Activated naive CD4-positive, alpha-beta T cell treated with anti-CD3 and anti-CD28 coated beads, Interleukin-2, amount 10 ng/mL, durations not matched to agents 7 days and 5 days (primary cell): ENCODE results near the gene DUS1L.

Experiments
- CTCF ChIA-PET: fragments of 350-600 bp; sonication (Branson Sonifier 250); formaldehyde crosslinking; loops from one replicate; lab custom pipeline; 2021; ENCODE audit warnings: antibody characterized with exemption; lab: Charles Lee
- DNase-seq: peaks from one replicate; pipeline ENCODE4 v3.0.0-alpha.2; 2020
- H3K27ac Mint-ChIP-seq: one replicate; pipeline ENCODE4 v1.8.0; 2021; ENCODE audit warnings: mild to moderate bottlenecking, moderate library complexity, mixed read lengths
- H3K27me3 Mint-ChIP-seq: one replicate; pipeline ENCODE4 v1.8.0; 2021; ENCODE audit warnings: mild to moderate bottlenecking, mixed read lengths
- H3K36me3 Mint-ChIP-seq: one replicate; pipeline ENCODE4 v1.8.0; 2021; ENCODE audit warnings: mixed read lengths
- H3K4me1 Mint-ChIP-seq: one replicate; pipeline ENCODE4 v1.8.0; 2021; ENCODE audit warnings: mixed read lengths
- H3K4me3 Mint-ChIP-seq: one replicate; pipeline ENCODE4 v1.8.0; 2021; ENCODE audit warnings: mild to moderate bottlenecking, moderate library complexity, mixed read lengths
- H3K9me3 Mint-ChIP-seq: one replicate; pipeline ENCODE4 v1.8.0; 2021; ENCODE audit warnings: mixed read lengths

The DUS1L gene

GRCh38 chr17:82015311-82015971 is 50.2 kb downstream of the DUS1L start:
- no peaks in the 10 kb centered on the region for H3K9me3 Mint-ChIP-seq
- no peaks in the 10 kb centered on the region for H3K27me3 Mint-ChIP-seq
- DNase-seq: no peak
- CTCF ChIA-PET: no interaction called here
- no peak overlapping the region for H3K4me3 Mint-ChIP-seq
- H3K36me3 Mint-ChIP-seq: peaks cover 7% of the 10 kb centered on the region
- H3K27ac Mint-ChIP-seq: no peak overlapping the region
- peaks cover 7% of the 10 kb centered on the region for H3K4me1 Mint-ChIP-seq

- Mint-ChIP-seq H3K9me3 (no peaks in the 10 kb centered on the region), H3K27me3 (no peaks in the 10 kb centered on the region), H3K36me3 (peaks cover 7% of the 10 kb centered on the region), H3K4me3 (no peak overlapping the region), H3K27ac (no peak overlapping the region), H3K4me1 (peaks cover 4% of the 10 kb centered on the region)
- no peak for DNase-seq
- CTCF ChIA-PET: no interaction called here
These were observed 50.7 kb downstream of the DUS1L start for GRCh38 chr17:82014971-82015310.

GRCh38 chr17:82014432-82014831 is 51.2 kb downstream of the DUS1L start:
- Mint-ChIP-seq H3K27ac (no peak overlapping the region), H3K27me3 (no peaks in the 10 kb centered on the region), H3K4me1 (peaks cover 3% of the 10 kb centered on the region), H3K9me3 (no peaks in the 10 kb centered on the region), H3K36me3 (peaks cover 7% of the 10 kb centered on the region), H3K4me3 (no peak overlapping the region)
- DNase-seq: no peak
- CTCF ChIA-PET: interaction anchor here (0.6 kb wide), 1 partner anchor 17 kb away, joined by 3 read pairs; no protein-coding TSS in a partner anchor

GRCh38 chr17:82013772-82014321 is 51.8 kb downstream of the DUS1L start:
- Mint-ChIP-seq H3K27ac (no peak overlapping the region), H3K4me3 (no peak overlapping the region)
- CTCF ChIA-PET: no interaction called here

GRCh38 chr17:82013341-82013740 is 52.3 kb downstream of the DUS1L start:
- no peaks in the 10 kb centered on the region for H3K27me3 Mint-ChIP-seq
- CTCF ChIA-PET: no interaction called here
- H3K4me1 Mint-ChIP-seq: no peaks in the 10 kb centered on the region
- H3K4me3 Mint-ChIP-seq: no peak overlapping the region
- H3K36me3 Mint-ChIP-seq: no peaks in the 10 kb centered on the region
- DNase-seq: no peak
- no peaks in the 10 kb centered on the region for H3K9me3 Mint-ChIP-seq
- no peak overlapping the region for H3K27ac Mint-ChIP-seq

More at GRCh38 chr17:82013772-82014321, 51.8 kb downstream of the DUS1L start:
- Mint-ChIP-seq H3K36me3 (peaks cover 5% of the 10 kb centered on the region), H3K9me3 (no peaks in the 10 kb centered on the region), H3K4me1 (peaks cover 3% of the 10 kb centered on the region), H3K27me3 (no peaks in the 10 kb centered on the region)
- DNase-seq: no peak

- Mint-ChIP-seq H3K4me1 (no peaks in the 10 kb centered on the region), H3K4me3 (no peak overlapping the region), H3K36me3 (no peaks in the 10 kb centered on the region), H3K27me3 (no peaks in the 10 kb centered on the region), H3K9me3 (no peaks in the 10 kb centered on the region), H3K27ac (no peak overlapping the region)
- CTCF ChIA-PET: no interaction called here
- no peak for DNase-seq
These were observed 52.8 kb downstream of the DUS1L start for GRCh38 chr17:82012640-82013295.

GRCh38 chr17:82012261-82012639 is 53.4 kb downstream of the DUS1L start:
- Mint-ChIP-seq H3K36me3 (no peaks in the 10 kb centered on the region), H3K4me1 (no peaks in the 10 kb centered on the region), H3K9me3 (no peaks in the 10 kb centered on the region), H3K27me3 (no peaks in the 10 kb centered on the region), H3K4me3 (no peak overlapping the region), H3K27ac (no peak overlapping the region)
- CTCF ChIA-PET: no interaction called here
- DNase-seq: no peak

- H3K9me3 Mint-ChIP-seq: no peaks in the 10 kb centered on the region
- no peak overlapping the region for H3K27ac Mint-ChIP-seq
- no peaks in the 10 kb centered on the region for H3K36me3 Mint-ChIP-seq
- H3K4me1 Mint-ChIP-seq: no peaks in the 10 kb centered on the region
- H3K27me3 Mint-ChIP-seq: no peaks in the 10 kb centered on the region
- CTCF ChIA-PET: no interaction called here
- no peak overlapping the region for H3K4me3 Mint-ChIP-seq
- no peak for DNase-seq
These were observed 53.9 kb downstream of the DUS1L start for GRCh38 chr17:82011617-82012187.

- Mint-ChIP-seq H3K27me3 (no peaks in the 10 kb centered on the region), H3K27ac (no peak overlapping the region), H3K9me3 (no peaks in the 10 kb centered on the region), H3K36me3 (no peaks in the 10 kb centered on the region), H3K4me3 (no peak overlapping the region), H3K4me1 (no peaks in the 10 kb centered on the region)
- CTCF ChIA-PET: no interaction called here
- no peak for DNase-seq
These were observed 54.8 kb downstream of the DUS1L start for GRCh38 chr17:82010575-82011525.

- Mint-ChIP-seq H3K4me1 (no peaks in the 10 kb centered on the region), H3K4me3 (no peak overlapping the region), H3K27ac (no peak overlapping the region), H3K9me3 (no peaks in the 10 kb centered on the region), H3K27me3 (no peaks in the 10 kb centered on the region), H3K36me3 (no peaks in the 10 kb centered on the region)
- DNase-seq: no peak
- CTCF ChIA-PET: interaction anchor here (0.6 kb wide), 1 partner anchor 9 kb away, joined by 3 read pairs; no protein-coding TSS in a partner anchor
These were observed 56.2 kb downstream of the DUS1L start for GRCh38 chr17:82009413-82009812.

- H3K4me3 Mint-ChIP-seq: no peak overlapping the region
- no peak for DNase-seq
- no peaks in the 10 kb centered on the region for H3K27me3 Mint-ChIP-seq
- no peaks in the 10 kb centered on the region for H3K4me1 Mint-ChIP-seq
- no peaks in the 10 kb centered on the region for H3K9me3 Mint-ChIP-seq
- H3K27ac Mint-ChIP-seq: no peak overlapping the region
- CTCF ChIA-PET: interaction anchor here (0.8 kb wide), 1 partner anchor 11 kb away, joined by 3 read pairs; no protein-coding TSS in a partner anchor
- H3K36me3 Mint-ChIP-seq: no peaks in the 10 kb centered on the region
These were observed 56.6 kb downstream of the DUS1L start for GRCh38 chr17:82008941-82009405.

GRCh38 chr17:82008258-82008940 is 57.2 kb downstream of the DUS1L start:
- Mint-ChIP-seq H3K4me1 (no peaks in the 10 kb centered on the region), H3K27me3 (no peaks in the 10 kb centered on the region), H3K36me3 (no peaks in the 10 kb centered on the region), H3K4me3 (no peak overlapping the region), H3K27ac (no peak overlapping the region), H3K9me3 (no peaks in the 10 kb centered on the region)
- CTCF ChIA-PET: interaction anchor here (0.8 kb wide), 1 partner anchor 11 kb away, joined by 3 read pairs; no protein-coding TSS in a partner anchor
- DNase-seq: no peak
